Measurements from ENCODE around the gene TBXAS1. TPM values are rescaled to one million over a fixed set of nuclear protein-coding genes. Genes with fewer than 3 reads are reported as not detected.

TBXAS1 gene
- total and polyA plus RNA-seq, 2 experiments from 2014 or later = 1.3 TPM; not detected in 1

GRCh38 chr7:140029072-140029471, 200.0 kb downstream of the TBXAS1 start:
- H2AFZ ChIP-seq = no peak overlapping the region
- no peaks in the 10 kb centered on the region for H3K36me3 Mint-ChIP-seq (ENCODE audit: low read depth)
- H4K20me1 ChIP-seq (replicated peaks; ENCODE audit: insufficient read depth) = no peaks in the 10 kb centered on the region
- H3K9me2 ChIP-seq (ENCODE audit: insufficient read depth) = no peaks in the 10 kb centered on the region
- H3K27me3 Mint-ChIP-seq (ENCODE audit: insufficient read depth, low read depth, poor library complexity) = no peaks in the 10 kb centered on the region
- DNase-seq (ENCODE audit: low spot score) = no peak
- H3K4me1 ChIP-seq (ENCODE audit: insufficient read depth) = no peaks in the 10 kb centered on the region
- TF ChIP-seq CTCF (conservative IDR thresholded peaks at IDR 0.05; ENCODE audit: low read depth in 2 of 2) (no peak), CREB1 (CRISPR knock-in tag; IDR thresholded peaks at IDR 0.05; ENCODE audit: low read depth) (no peak), REST (IDR thresholded peaks at IDR 0.05; ENCODE audit: unreplicated experiment) (no peak), NANOG (IDR thresholded peaks at IDR 0.05; ENCODE audit: borderline replicate concordance) (no peak), ETS1 (IDR thresholded peaks at IDR 0.05) (no peak)
- H3K36me3 ChIP-seq (ENCODE audit: insufficient read depth) = no peaks in the 10 kb centered on the region
- no peak overlapping the region for H3K27ac Mint-ChIP-seq
- H3K4me1 Mint-ChIP-seq = no peaks in the 10 kb centered on the region
- H3F3A ChIP-seq (replicated peaks; ENCODE audit: low read depth) = no peaks in the 10 kb centered on the region
- no peaks in the 10 kb centered on the region for H3K9me3 Mint-ChIP-seq
- no peak overlapping the region for H3K4me3 ChIP-seq
- H3K27ac ChIP-seq (ENCODE audit: low read depth) = no peak overlapping the region
- H3K4me3 Mint-ChIP-seq = no peak overlapping the region
- no peak for ATAC-seq
- no peak overlapping the region for H3K4me2 ChIP-seq
- H3K27me3 ChIP-seq (ENCODE audit: insufficient read depth) = no peaks in the 10 kb centered on the region
- no peaks in the 10 kb centered on the region for H3K79me2 ChIP-seq (replicated peaks; ENCODE audit: insufficient read depth)

GRCh38 chr7:140031364-140031763, 202.3 kb downstream of the TBXAS1 start:
- H3K4me3 Mint-ChIP-seq = no peak overlapping the region
- H3K4me1 Mint-ChIP-seq = no peaks in the 10 kb centered on the region
- H3K4me1 ChIP-seq (ENCODE audit: insufficient read depth) = no peaks in the 10 kb centered on the region
- no peak overlapping the region for H3K27ac Mint-ChIP-seq
- no peak overlapping the region for H2AFZ ChIP-seq
- no peaks in the 10 kb centered on the region for H3K9me3 Mint-ChIP-seq
- no peak overlapping the region for H3K4me3 ChIP-seq
- no peak overlapping the region for H3K4me2 ChIP-seq
- H3K36me3 ChIP-seq (ENCODE audit: insufficient read depth) = no peaks in the 10 kb centered on the region
- H3K27me3 ChIP-seq (ENCODE audit: insufficient read depth) = no peaks in the 10 kb centered on the region
- H4K20me1 ChIP-seq (replicated peaks; ENCODE audit: insufficient read depth) = no peaks in the 10 kb centered on the region
- DNase-seq (ENCODE audit: low spot score) (no peak), ATAC-seq (no peak)
- no peak overlapping the region for H3K27ac ChIP-seq (ENCODE audit: low read depth)
- H3K27me3 Mint-ChIP-seq (ENCODE audit: insufficient read depth, low read depth, poor library complexity) = no peaks in the 10 kb centered on the region
- H3K9me2 ChIP-seq (ENCODE audit: insufficient read depth) = no peaks in the 10 kb centered on the region
- no peaks in the 10 kb centered on the region for H3K79me2 ChIP-seq (replicated peaks; ENCODE audit: insufficient read depth)
- no peaks in the 10 kb centered on the region for H3K36me3 Mint-ChIP-seq (ENCODE audit: low read depth)
- H3F3A ChIP-seq (replicated peaks; ENCODE audit: low read depth) = no peaks in the 10 kb centered on the region
- TF ChIP-seq STAT1 (IDR thresholded peaks at IDR 0.05; ENCODE audit: unreplicated experiment) (no peak), CREB1 (CRISPR knock-in tag; IDR thresholded peaks at IDR 0.05; ENCODE audit: low read depth) (no peak), CTCF (conservative IDR thresholded peaks at IDR 0.05; ENCODE audit: low read depth in 2 of 2) (no peak), ETS1 (IDR thresholded peaks at IDR 0.05) (no peak), ZNF331 (CRISPR knock-in tag; IDR thresholded peaks at IDR 0.05; ENCODE audit: low read depth) (no peak), JUNB (IDR thresholded peaks at IDR 0.05; ENCODE audit: unreplicated experiment) (no peak), NANOG (IDR thresholded peaks at IDR 0.05; ENCODE audit: borderline replicate concordance) (no peak), POLR2AphosphoS5 (IDR thresholded peaks at IDR 0.05; ENCODE audit: low read depth) (no peak)
